GM21526 (cell line): Measurements from ENCODE around the gene PLA2G2F.
"Not testable (repeated sequence)": the region's sequence is repeated elsewhere in the genome, so short reads cannot be mapped to it uniquely, and the experiment has no call there.

Experiments used
- ATAC-seq: cut with Tn5 transposase; IDR thresholded peaks from one replicate; pipeline ENCODE4 v1.9.1; 2021; ENCODE audit warnings: moderate library complexity; ENCODE audit not compliant: unreplicated experiment, low FRiP score

Gene PLA2G2F

GRCh38 chr1:20112279-20113000 is 26.7 kb upstream of the PLA2G2F start:
- no peak for ATAC-seq

GRCh38 chr1:20114021-20114648 is 25.0 kb upstream of the PLA2G2F start:
- ATAC-seq: no peak

GRCh38 chr1:20115479-20115878 is 23.6 kb upstream of the PLA2G2F start:
- no peak for ATAC-seq

- no peak for ATAC-seq
Measured at GRCh38 chr1:20115916-20116315, 23.2 kb upstream of the PLA2G2F start.

GRCh38 chr1:20117236-20117635 is 21.9 kb upstream of the PLA2G2F start:
- no peak for ATAC-seq

- no peak for ATAC-seq
Measured at GRCh38 chr1:20119347-20119746, 19.8 kb upstream of the PLA2G2F start, which contains the start of gene PLA2G2D. PLA2G2D (minus strand) TSS chr1:20119536; CDS start chr1:20119498, 38 bp downstream.

- ATAC-seq: no peak
Measured at GRCh38 chr1:20120796-20121195, 18.3 kb upstream of the PLA2G2F start.

- no peak for ATAC-seq
Measured at GRCh38 chr1:20123722-20124455, 15.2 kb upstream of the PLA2G2F start.

GRCh38 chr1:20124456-20125057 is 14.6 kb upstream of the PLA2G2F start:
- ATAC-seq: no peak

GRCh38 chr1:20125100-20125499 is 14.0 kb upstream of the PLA2G2F start:
- no peak for ATAC-seq

GRCh38 chr1:20126041-20126805 is 12.9 kb upstream of the PLA2G2F start:
- no peak for ATAC-seq

- ATAC-seq: no peak
Measured at GRCh38 chr1:20126806-20127440, 12.2 kb upstream of the PLA2G2F start.

GRCh38 chr1:20130518-20130917 is 8.6 kb upstream of the PLA2G2F start:
- ATAC-seq: not testable (repeated sequence)

GRCh38 chr1:20134995-20135394 is 4.1 kb upstream of the PLA2G2F start:
- no peak for ATAC-seq

- ATAC-seq: no peak
Measured at GRCh38 chr1:20136249-20136648, 2.9 kb upstream of the PLA2G2F start.

GRCh38 chr1:20137055-20137454 is 2.1 kb upstream of the PLA2G2F start:
- no peak for ATAC-seq

- no peak for ATAC-seq
Measured at GRCh38 chr1:20137604-20138003, 1.5 kb upstream of the PLA2G2F start.

GRCh38 chr1:20138346-20138745 is 777 bp upstream of the PLA2G2F start:
- ATAC-seq: no peak

GRCh38 chr1:20139776-20140612 is 871 bp downstream of the PLA2G2F start:
- no peak for ATAC-seq
